Skeletal muscle satellite cell (primary cell): Measurements from ENCODE around the gene SZT2.

ENCODE experiments used
- H3K27me3 ChIP-seq: 2 replicates; pipeline ENCODE4 v1.7.0; 2013; ENCODE audit warnings: low read length; ENCODE audit not compliant: control insufficient read depth, insufficient read depth
- H3K36me3 ChIP-seq: 2 replicates; pipeline ENCODE4 v1.7.0; 2013; ENCODE audit warnings: mild to moderate bottlenecking, control low read depth, low read length; ENCODE audit not compliant: insufficient read depth
- H3K4me1 ChIP-seq: 2 replicates; pipeline ENCODE4 v1.7.0; 2013; ENCODE audit warnings: low read length; ENCODE audit not compliant: control insufficient read depth, insufficient read depth
- H3K4me2 ChIP-seq: 2 replicates; pipeline ENCODE4 v1.7.0; 2013; ENCODE audit warnings: mild to moderate bottlenecking, low read length
- H3K4me3 ChIP-seq: 2 replicates; pipeline ENCODE4 v1.7.0; 2013; ENCODE audit warnings: low read length
- H3K9ac ChIP-seq: 2 replicates; pipeline ENCODE4 v1.7.0; 2013; ENCODE audit warnings: mild to moderate bottlenecking, low read depth, low read length, moderate library complexity
- H3K9me3 ChIP-seq: replicated peaks from 2 replicates; pipeline ENCODE4 v1.7.0; 2013; ENCODE audit warnings: mild to moderate bottlenecking, control low read depth, low read length

The SZT2 gene

GRCh38 chr1:43420874-43421273 lies 31.2 kb downstream of the SZT2 start:
- Histone ChIP-seq H3K4me1 (no peaks in the 10 kb centered on the region), H3K4me2 (no peak overlapping the region), H3K9ac (no peak overlapping the region), H3K9me3 (no peaks in the 10 kb centered on the region), H3K27me3 (no peaks in the 10 kb centered on the region), H3K36me3 (peaks cover 73% of the 10 kb centered on the region), H3K4me3 (no peak overlapping the region)

DNA sequence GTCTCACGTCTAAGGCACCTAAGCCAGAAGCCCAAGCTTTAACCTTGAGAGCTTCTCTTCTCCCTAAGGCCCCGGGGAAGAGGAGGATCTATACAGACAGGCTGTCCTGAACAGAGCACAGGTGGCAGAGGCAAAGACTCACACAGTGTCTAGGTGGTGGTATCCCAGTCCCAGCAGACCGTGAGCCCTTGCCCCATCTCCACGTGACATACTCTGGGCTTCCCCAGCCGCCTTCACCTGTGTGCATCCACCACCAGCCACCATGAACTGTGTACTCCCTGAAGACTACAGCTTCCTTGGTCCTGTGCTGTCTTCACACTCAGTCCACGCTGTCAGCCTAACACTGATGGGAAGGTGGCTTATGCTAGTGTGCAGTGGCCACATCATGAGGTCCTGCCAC lies 31.7 kb downstream of the SZT2 start:
- no peaks in the 10 kb centered on the region for H3K27me3 ChIP-seq
- no peaks in the 10 kb centered on the region for H3K4me1 ChIP-seq
- no peak overlapping the region for H3K9ac ChIP-seq
- H3K36me3 ChIP-seq = peaks cover 74% of the 10 kb centered on the region
- H3K4me3 ChIP-seq = no peak overlapping the region
- H3K9me3 ChIP-seq = no peaks in the 10 kb centered on the region
- H3K4me2 ChIP-seq = no peak overlapping the region

DNA sequence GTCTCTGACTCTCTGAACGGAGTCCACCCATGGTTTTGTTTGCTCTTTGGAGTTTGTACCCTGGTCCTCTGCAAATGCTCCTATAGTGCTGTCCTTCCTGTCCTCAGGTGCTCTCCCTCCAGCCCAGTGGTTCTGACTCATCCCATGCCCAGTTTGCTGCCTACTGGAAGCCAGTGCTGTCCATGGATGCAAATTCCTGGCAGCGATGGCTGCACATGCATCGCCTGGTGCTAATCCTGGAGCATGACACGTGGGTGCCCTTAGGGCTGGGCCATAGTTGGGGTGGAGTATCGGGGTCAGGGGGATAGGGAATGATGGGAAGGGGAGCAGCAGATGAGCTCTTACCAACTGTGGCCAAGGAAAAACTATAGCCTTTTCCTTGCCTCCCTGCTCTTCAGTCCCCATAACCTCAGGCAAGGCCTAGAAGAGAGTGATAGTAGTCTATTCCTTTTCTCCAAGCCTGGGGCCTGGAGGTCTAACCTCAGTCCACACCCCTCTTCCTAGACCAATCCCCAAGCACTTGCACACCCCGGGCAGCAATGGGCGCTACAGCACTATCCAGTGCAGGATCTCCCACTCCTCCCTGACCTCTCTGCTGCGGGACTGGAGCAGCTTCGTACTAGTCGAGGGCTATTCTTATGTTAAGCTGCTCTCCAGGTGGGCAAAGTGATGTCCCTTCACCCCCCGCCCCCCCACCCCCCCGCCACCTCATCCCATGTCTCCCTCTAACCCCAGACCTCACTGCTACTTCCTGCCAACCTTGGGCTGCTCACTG lies 32.5 kb downstream of the SZT2 start:
- no peaks in the 10 kb centered on the region for H3K4me1 ChIP-seq
- H3K4me2 ChIP-seq = no peak overlapping the region

DNA sequence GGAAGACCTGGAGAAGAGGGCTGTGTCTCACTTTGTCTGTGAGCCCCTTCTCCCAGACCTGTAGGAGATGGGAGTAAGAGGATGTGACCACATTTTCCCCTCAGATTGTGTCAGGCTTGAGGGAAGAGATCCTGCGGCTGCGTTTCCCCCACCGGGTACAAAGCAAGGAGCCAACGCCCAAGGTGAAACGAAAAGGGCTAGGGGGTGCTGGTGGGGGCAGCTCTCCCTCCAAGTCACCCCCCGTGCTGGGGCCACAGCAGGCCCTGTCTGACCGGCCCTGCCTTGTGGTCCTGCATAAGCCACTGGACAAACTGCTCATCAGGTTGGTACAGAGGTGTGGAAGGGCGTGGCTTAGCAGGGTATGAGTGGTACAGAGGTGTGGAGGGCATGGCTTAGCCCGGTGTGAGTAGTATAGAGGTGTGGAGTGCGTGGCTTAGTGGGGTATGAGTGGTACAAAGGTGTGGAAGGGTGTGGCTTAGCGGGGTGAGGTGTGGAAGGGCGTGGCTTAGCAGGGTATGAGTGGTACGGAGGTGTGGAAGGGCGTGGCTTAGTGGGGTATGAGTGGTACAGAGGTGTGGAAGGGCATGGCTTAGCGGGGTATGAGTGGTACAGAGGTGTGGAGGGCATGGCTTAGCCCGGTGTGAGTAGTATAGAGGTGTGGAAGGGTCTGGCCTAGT lies 33.4 kb downstream of the SZT2 start:
- no peak overlapping the region for H3K9ac ChIP-seq
- peaks cover 88% of the 10 kb centered on the region for H3K36me3 ChIP-seq
- H3K4me3 ChIP-seq = no peak overlapping the region
- no peaks in the 10 kb centered on the region for H3K4me1 ChIP-seq
- no peaks in the 10 kb centered on the region for H3K27me3 ChIP-seq
- H3K9me3 ChIP-seq = no peaks in the 10 kb centered on the region
- H3K4me2 ChIP-seq = no peak overlapping the region

More for the DNA sequence above, 32.5 kb downstream of the SZT2 start:
- Histone ChIP-seq H3K9me3 (no peaks in the 10 kb centered on the region), H3K4me3 (no peak overlapping the region), H3K27me3 (no peaks in the 10 kb centered on the region), H3K36me3 (peaks cover 78% of the 10 kb centered on the region), H3K9ac (no peak overlapping the region)

DNA sequence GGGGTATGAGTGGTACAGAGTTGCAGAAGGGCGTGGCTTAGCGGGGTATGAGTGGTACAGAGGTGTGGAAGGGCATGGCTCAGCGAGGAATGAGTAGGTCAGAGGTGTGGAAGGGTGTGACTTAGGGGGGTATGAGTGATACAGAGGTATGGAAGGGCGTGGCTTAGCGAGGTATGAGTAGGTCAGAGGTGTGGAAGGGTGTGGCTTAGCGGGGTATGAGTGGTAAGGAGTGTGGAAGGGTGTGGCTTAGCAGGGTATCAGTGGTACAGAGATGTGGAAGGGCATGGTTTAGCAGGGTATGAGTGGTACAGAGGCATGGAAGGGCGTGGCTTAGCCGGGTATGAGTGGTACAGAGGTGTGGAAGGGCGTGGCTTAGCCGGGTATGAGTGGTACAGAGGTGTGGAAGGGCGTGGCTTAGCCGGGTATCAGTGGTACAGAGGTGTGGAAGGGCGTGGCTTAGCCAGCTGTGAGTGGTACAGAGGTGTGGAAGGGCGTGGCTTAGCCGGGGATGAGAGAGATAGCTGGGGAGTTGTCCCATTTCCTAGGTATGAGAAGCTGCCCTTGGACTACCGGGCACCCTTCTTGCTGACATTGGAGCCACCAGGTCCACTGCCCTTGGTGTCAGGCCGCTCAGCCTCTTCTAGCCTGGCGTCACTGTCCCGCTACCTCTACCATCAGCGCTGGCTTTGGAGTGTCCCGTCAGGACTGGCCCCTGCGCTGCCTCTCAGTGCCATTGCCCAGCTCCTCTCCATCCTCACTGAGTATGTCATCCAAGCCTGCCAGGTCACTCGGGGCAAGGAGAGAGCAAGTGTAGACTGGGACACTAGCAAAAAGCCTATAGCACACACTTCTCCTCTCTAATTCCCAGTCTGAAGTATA lies 34.2 kb downstream of the SZT2 start:
- H3K36me3 ChIP-seq = peaks cover 89% of the 10 kb centered on the region

GRCh38 chr1:43425045-43425444 lies 35.3 kb downstream of the SZT2 start:
- Histone ChIP-seq H3K4me2 (no peak overlapping the region), H3K36me3 (peaks cover 91% of the 10 kb centered on the region), H3K4me1 (no peaks in the 10 kb centered on the region), H3K9me3 (no peaks in the 10 kb centered on the region), H3K9ac (no peak overlapping the region), H3K27me3 (no peaks in the 10 kb centered on the region), H3K4me3 (no peak overlapping the region)

More for the DNA sequence above, 34.2 kb downstream of the SZT2 start:
- Histone ChIP-seq H3K9me3 (no peaks in the 10 kb centered on the region), H3K4me1 (no peaks in the 10 kb centered on the region), H3K27me3 (no peaks in the 10 kb centered on the region), H3K4me3 (no peak overlapping the region), H3K9ac (no peak overlapping the region), H3K4me2 (no peak overlapping the region)

DNA sequence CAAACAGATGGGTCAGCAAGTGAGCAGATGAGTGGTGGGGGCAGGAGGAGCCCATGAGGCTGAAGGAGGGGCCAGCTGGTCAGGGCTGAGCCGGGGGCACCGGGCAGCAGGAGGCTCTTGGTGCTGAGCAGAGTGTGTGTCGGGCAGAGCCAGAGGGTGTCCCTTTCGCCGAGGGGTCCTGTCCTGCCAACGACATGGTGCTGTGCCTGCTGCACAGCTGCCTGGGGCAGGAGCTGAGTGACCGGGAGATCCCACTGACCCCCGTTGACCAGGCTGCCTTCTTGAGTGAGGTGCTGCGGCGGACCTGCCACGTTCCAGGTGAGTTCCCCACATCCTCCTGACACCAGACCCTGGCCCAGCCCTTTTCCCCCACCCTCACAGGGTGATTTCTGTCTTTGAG lies 36.5 kb downstream of the SZT2 start:
- Histone ChIP-seq H3K9me3 (no peaks in the 10 kb centered on the region), H3K27me3 (no peaks in the 10 kb centered on the region), H3K4me3 (no peak overlapping the region), H3K36me3 (peaks cover 94% of the 10 kb centered on the region), H3K4me1 (no peaks in the 10 kb centered on the region), H3K9ac (no peak overlapping the region), H3K4me2 (no peak overlapping the region)

DNA sequence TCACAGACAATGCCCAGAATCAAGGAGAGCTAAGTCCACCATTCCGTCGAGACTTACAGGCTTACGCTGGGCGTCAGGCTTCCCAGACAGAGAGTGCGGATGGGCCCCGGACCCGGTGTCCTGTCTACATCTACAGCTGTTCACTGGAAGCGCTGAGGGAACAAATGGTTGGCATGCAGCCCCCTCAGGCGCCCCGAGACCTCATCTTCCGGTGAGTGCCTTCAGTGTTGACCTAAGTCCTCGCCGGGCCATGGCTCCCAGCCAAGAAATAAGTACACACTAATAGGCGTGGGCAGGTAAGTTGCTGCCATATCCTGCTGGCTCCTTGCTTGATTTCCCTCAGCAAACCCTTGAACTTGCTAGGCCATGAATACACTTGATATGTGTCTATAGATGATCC lies 37.8 kb downstream of the SZT2 start:
- Histone ChIP-seq H3K9me3 (no peaks in the 10 kb centered on the region), H3K4me3 (no peak overlapping the region), H3K4me2 (no peak overlapping the region), H3K4me1 (no peaks in the 10 kb centered on the region), H3K9ac (no peak overlapping the region), H3K36me3 (peaks cover 96% of the 10 kb centered on the region), H3K27me3 (no peaks in the 10 kb centered on the region)

DNA sequence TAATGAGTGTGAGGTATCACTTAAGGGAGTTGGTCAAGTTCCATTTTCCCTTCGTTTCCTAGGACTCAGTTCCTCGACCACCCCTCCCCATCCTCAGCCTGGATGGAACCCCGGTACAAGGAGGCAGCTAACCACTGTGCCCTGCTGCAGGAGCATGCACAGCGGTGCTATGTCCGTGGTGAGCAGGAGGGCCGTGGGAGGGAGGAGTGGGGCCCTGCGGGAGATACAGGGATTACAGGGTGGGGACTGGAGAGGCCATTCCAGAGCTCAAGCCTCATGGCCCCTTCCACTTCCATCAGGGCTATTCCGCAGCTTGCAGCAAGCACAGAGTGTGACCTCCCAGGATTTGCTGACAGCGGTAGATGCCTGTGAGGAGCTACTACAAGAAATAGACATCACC lies 38.2 kb downstream of the SZT2 start:
- H3K4me3 ChIP-seq = no peak overlapping the region
- no peak overlapping the region for H3K9ac ChIP-seq
- H3K27me3 ChIP-seq = no peaks in the 10 kb centered on the region
- H3K9me3 ChIP-seq = no peaks in the 10 kb centered on the region
- H3K4me2 ChIP-seq = no peak overlapping the region
- H3K36me3 ChIP-seq = peaks cover 97% of the 10 kb centered on the region
- H3K4me1 ChIP-seq = no peaks in the 10 kb centered on the region

GRCh38 chr1:43430831-43431230 lies 41.1 kb downstream of the SZT2 start:
- Histone ChIP-seq H3K27me3 (no peaks in the 10 kb centered on the region), H3K9ac (no peak overlapping the region), H3K9me3 (no peaks in the 10 kb centered on the region), H3K4me1 (no peaks in the 10 kb centered on the region), H3K4me3 (no peak overlapping the region), H3K36me3 (peaks cover 97% of the 10 kb centered on the region), H3K4me2 (no peak overlapping the region)

DNA sequence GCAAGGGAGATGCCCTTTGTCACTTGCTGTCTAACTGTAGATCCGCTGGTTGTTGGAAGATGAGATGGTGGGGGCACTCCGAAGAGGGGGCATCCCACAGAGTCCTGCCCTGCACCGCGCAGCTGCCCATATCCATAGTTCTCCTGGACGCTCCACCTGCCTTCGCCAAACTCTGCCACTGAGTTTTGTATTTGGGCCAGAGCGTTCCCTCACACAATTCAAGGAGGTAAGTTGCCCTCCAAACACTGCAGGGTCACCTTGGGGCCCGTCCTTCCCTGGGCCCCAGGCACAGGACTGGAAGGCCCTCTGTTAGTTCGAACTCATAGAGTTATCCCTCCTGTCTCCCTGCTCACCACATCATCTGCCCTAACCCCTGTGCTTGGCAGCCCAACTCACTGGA lies 42.0 kb downstream of the SZT2 start:
- Histone ChIP-seq H3K4me2 (no peak overlapping the region), H3K4me3 (no peak overlapping the region), H3K9ac (no peak overlapping the region), H3K27me3 (no peaks in the 10 kb centered on the region), H3K9me3 (no peaks in the 10 kb centered on the region), H3K36me3 (peaks cover 92% of the 10 kb centered on the region), H3K4me1 (no peaks in the 10 kb centered on the region)
